ENCODE results near the gene SMAD2.

Gene SMAD2

DNA sequence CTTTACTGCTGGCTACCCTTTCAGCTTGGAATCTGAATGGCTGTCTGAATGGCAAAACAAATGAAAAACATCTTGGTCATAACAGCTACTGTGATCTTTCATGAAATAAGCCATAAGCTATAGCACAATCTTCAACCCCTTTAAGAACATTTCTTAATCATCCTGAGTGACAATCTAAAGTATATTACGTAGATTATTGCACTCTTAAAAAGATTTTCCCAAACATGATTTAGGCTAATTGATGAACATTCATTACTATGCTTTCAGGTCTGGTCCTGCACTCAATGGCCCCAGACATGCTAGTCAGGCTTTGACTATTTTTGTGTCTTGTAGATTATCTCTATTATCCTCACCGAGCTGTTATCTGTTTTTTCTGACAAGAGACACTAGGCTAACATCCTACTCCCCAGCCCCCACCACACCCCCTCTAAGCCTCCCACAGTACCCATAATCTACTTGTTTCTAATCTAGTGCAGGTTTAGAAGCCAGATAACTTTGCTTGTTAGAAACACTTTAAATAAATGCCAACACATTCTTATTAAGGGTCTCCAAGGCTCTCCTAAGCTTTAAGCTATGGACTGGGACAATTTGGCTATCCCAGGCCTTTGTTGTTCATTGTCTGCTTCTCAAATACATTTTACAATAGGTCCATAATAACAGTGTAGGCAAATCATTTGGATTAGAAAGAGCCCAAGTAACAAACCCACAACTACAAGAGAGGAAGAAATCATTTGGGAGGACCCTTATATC lies 4.2 kb downstream of the SMAD2 start:
- no peak for DNase-seq (ENCODE audit: extremely low spot score)
- ChIA-PET POLR2A (no interaction called here), CTCF (interaction anchor here (1.3 kb wide), 2 partner anchors 9 to 14 kb away, joined by 3 read pairs; no protein-coding TSS in a partner anchor)
- TF ChIP-seq, protein P1, sequence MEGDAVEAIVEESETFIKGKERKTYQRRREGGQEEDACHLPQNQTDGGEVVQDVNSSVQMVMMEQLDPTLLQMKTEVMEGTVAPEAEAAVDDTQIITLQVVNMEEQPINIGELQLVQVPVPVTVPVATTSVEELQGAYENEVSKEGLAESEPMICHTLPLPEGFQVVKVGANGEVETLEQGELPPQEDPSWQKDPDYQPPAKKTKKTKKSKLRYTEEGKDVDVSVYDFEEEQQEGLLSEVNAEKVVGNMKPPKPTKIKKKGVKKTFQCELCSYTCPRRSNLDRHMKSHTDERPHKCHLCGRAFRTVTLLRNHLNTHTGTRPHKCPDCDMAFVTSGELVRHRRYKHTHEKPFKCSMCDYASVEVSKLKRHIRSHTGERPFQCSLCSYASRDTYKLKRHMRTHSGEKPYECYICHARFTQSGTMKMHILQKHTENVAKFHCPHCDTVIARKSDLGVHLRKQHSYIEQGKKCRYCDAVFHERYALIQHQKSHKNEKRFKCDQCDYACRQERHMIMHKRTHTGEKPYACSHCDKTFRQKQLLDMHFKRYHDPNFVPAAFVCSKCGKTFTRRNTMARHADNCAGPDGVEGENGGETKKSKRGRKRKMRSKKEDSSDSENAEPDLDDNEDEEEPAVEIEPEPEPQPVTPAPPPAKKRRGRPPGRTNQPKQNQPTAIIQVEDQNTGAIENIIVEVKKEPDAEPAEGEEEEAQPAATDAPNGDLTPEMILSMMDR (IDR thresholded peaks at IDR 0.05; ENCODE audit: control extremely low read depth, extremely low read depth, low read depth, missing control alignments), result no peak

DNA sequence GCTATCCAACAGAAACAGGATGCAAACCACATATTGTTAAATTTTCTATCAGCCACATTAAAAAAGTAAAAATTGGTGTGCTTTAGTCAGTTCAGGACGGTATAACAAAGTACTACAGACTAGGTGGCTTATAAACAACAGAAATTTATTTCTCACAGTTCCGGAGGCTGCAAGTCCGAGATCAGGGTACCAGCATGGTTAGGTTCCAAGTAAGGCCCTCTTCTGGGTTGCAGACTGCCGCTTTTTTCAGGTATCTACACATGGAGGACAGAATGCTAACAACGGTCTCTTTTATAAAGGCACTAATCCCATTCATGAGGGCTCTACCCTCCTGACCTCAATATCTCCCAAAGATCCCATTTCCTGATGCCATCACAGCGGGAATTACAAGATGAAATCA lies 10.5 kb downstream of the SMAD2 start:
- TF ChIP-seq, protein P1 (IDR thresholded peaks at IDR 0.05; ENCODE audit: control extremely low read depth, extremely low read depth, low read depth, missing control alignments), result no peak
- POLR2A ChIA-PET, result no interaction called here
- DNase-seq (ENCODE audit: extremely low spot score), result no peak
- CTCF ChIA-PET, result interaction anchor here (1.2 kb wide), 1 partner anchor 10 kb away, joined by 3 read pairs; no protein-coding TSS in a partner anchor

DNA sequence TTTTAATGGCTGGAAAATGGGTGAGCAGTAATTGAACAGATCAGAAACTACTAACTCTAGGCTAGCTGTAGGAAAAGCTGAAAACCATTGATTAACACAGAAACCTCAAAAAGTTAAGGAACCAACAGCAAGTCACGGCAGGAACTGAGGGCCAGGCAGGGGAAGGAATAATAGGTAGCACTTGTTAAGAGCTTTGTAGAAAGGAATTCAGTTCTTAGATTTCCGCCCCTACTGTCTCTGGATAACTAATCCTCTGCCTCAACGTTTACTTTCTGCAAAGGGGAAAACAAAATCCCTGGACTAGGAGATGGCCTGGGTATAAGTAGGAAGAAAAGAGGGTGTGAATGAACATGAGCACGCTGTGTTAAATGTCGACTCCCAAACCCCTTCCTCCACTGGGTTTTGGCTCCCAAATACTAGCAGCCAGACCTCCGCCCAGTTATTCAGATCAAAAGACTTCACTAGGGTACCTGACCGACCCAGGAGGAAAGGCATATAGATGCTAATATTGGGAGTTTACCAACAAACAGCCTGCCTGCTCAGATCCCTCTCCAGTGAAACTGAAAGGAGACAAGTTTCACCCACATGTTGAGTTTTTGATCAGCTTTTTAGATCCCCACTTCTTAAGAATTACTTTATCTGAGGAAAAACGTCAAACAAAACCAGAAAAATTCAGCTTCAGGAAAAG lies 12.4 kb downstream of the SMAD2 start:
- peak; percentile 31 for DNase-seq (ENCODE audit: extremely low spot score)
- CTCF ChIA-PET, result interaction anchor here (0.8 to 1.1 kb wide), 2 partner anchors 18 to 31 kb away, joined by 3 to 4 read pairs; no protein-coding TSS in a partner anchor
- POLR2A ChIA-PET, result no interaction called here
- TF ChIP-seq, protein P1 (IDR thresholded peaks at IDR 0.05; ENCODE audit: control extremely low read depth, extremely low read depth, low read depth, missing control alignments), result no peak

DNA sequence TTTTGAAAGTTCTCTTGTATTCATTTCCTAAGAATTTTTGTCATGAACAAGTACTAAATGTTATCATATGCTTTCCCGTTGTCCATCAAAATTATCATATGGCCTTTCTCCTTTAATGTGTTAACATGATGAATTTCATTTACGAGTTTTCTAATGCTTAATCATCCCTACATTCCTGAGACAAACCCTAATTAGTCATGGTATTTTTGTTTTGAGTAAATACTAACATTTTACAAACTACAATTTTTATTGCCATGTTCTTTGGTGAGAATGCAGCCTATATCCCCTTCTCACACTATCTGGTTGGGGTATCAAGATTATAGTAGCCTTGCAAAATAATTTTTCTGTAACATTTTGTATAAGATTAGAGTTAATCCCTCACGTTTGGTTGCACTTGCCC lies 14.5 kb downstream of the SMAD2 start:
- TF ChIP-seq, protein P1 (IDR thresholded peaks at IDR 0.05; ENCODE audit: control extremely low read depth, extremely low read depth, low read depth, missing control alignments), result no peak
- POLR2A ChIA-PET, result no interaction called here
- DNase-seq (ENCODE audit: extremely low spot score), result no peak
- CTCF ChIA-PET, result no interaction called here

DNA sequence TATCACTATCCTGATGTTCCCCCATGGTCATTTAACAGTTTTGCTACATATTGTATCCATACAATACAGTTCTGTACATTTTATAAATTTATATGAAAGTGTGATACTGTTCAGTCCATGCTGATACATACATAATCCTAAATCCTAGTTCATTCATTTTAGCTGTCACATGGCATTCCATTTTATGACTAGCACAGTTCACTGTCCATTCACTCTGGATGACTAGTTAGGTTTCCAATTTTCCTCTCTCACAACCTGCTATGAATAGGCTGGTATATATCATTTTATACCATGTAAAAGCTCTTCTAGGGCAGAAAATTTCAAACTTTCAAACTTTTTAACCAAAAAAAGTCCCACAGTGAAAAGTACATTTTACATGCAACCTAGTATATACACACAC lies 15.2 kb downstream of the SMAD2 start:
- TF ChIP-seq, protein P1 (IDR thresholded peaks at IDR 0.05; ENCODE audit: control extremely low read depth, extremely low read depth, low read depth, missing control alignments), result no peak
- DNase-seq (ENCODE audit: extremely low spot score), result no peak
- ChIA-PET CTCF (no interaction called here), POLR2A (no interaction called here)

DNA sequence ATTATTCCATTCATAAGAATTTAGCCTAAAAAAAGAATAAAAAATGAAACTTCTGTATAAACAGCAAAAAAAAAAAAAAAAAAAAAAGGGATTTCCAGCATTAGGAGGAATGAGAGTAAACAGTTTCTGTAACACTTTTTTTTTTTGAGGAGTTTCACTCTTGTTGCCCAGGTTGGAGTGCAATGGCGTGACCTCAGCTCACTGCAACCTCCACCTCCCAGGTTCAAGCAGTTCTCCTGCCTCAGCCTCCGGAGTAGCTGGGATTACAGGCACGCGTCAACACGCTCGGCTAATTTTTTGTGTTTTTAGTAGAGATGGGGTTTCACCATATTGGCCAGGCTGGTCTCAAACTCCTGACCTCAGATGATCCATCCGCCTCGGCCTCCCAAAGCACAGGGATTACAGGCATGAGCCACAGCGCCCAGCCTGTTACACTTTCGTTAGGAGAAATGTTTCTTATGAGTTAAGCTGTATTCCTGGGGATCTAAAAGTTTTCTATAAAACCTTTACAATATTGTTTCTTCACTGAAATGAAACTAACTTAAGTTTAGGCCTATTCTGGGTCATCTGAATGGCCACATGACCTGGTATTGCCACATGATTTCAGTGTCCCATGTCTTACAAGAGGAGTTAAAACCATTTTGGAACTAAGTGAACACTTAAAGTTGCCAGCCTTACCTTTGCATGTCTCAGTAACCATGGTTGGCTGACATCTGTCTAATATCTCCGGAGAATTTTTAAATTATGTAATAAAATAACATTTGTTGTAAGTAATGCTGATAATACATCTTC lies 17.5 kb downstream of the SMAD2 start:
- ChIA-PET POLR2A (no interaction called here), CTCF (interaction anchor here (1.2 to 1.4 kb wide), 3 partner anchors 10 to 13 kb away, joined by 3 to 6 read pairs (median 4); no protein-coding TSS in a partner anchor)
- DNase-seq (ENCODE audit: extremely low spot score), result no peak
- TF ChIP-seq, protein P1 (IDR thresholded peaks at IDR 0.05; ENCODE audit: control extremely low read depth, extremely low read depth, low read depth, missing control alignments), result no peak

All from GM10248 (cell line).